Fibroblast of the aortic adventitia (primary cell): ENCODE measurements around the gene DUXB. TPM values are rescaled to one million over a fixed set of nuclear protein-coding genes. Genes with fewer than 3 reads are reported as not detected.
A peak's percentile ranks its signal among the peaks of the same experiment; 100 is the strongest.

Experiments used
- DNase-seq: peaks from one replicate; pipeline ENCODE4 v3.0.0-alpha.2; 2010; ENCODE audit warnings: low read depth
- H3K4me3 ChIP-seq: 2 replicates; pipeline ENCODE4 v1.5.1; 2011; ENCODE audit warnings: low read depth, mild to moderate bottlenecking, control low read depth, low read length, moderate library complexity
- total RNA-seq: library from RNA; depleted of rRNA; stranded (reverse); fragments of >200 nt; gene quantifications from 2 replicates; pipeline ENCODE4 v1.2.3, GENCODE V29; 2012; ENCODE audit warnings: low replicate concordance
- TF ChIP-seq, protein P1 (sequence below): IDR thresholded peaks from 2 replicates; pipeline ENCODE4 v1.5.1; 2011; ENCODE audit warnings: mild to moderate bottlenecking, low read length, control low read depth, inconsistent platforms; ENCODE audit not compliant: insufficient read depth

The DUXB gene
- total RNA-seq, 1 donor = not detected

GRCh38 chr16:75703306-75703705, 2.0 kb upstream of the DUXB start:
- TF ChIP-seq, protein P1, sequence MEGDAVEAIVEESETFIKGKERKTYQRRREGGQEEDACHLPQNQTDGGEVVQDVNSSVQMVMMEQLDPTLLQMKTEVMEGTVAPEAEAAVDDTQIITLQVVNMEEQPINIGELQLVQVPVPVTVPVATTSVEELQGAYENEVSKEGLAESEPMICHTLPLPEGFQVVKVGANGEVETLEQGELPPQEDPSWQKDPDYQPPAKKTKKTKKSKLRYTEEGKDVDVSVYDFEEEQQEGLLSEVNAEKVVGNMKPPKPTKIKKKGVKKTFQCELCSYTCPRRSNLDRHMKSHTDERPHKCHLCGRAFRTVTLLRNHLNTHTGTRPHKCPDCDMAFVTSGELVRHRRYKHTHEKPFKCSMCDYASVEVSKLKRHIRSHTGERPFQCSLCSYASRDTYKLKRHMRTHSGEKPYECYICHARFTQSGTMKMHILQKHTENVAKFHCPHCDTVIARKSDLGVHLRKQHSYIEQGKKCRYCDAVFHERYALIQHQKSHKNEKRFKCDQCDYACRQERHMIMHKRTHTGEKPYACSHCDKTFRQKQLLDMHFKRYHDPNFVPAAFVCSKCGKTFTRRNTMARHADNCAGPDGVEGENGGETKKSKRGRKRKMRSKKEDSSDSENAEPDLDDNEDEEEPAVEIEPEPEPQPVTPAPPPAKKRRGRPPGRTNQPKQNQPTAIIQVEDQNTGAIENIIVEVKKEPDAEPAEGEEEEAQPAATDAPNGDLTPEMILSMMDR = no peak
- H3K4me3 ChIP-seq = no peak overlapping the region
- DNase-seq = peak; percentile 22

GRCh38 chr16:75702242-75702641, 981 bp upstream of the DUXB start:
- TF ChIP-seq, protein P1 = no peak
- no peak for DNase-seq
- H3K4me3 ChIP-seq = no peak overlapping the region

GRCh38 chr16:75697571-75697970, 3.7 kb downstream of the DUXB start:
- DNase-seq = no peak
- TF ChIP-seq, protein P1 = no peak
- H3K4me3 ChIP-seq = no peak overlapping the region

- H3K4me3 ChIP-seq = no peak overlapping the region
- TF ChIP-seq, protein P1 = peak; percentile 17
- DNase-seq = peak; percentile 7
Observed at GRCh38 chr16:75695708-75696107, 5.6 kb downstream of the DUXB start.

DNA sequence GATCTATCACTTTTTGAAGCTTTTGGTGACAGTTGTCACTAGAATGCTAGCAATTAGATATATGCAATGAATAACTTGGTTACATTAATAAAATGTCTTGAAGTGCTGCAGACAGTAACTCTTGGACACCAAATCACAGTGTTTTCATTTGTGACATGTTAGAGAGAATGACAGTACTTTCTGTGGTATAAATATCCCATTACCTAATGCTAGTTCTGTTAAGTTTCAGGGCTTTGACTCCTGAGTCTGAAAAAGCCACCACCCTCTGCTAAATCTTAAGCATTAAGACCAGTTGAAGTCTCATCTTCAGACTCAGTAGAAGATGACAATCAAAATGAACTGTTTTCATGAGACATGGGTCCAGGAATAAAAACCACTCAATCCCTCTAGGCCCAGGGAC, 13.9 kb downstream of the DUXB start:
- TF ChIP-seq, protein P1 = no peak
- no peak for DNase-seq
- H3K4me3 ChIP-seq = no peak overlapping the region

- no peak overlapping the region for H3K4me3 ChIP-seq
- TF ChIP-seq, protein P1 = no peak
- DNase-seq = no peak
Observed at GRCh38 chr16:75682308-75682707, 19.0 kb downstream of the DUXB start.

DNA sequence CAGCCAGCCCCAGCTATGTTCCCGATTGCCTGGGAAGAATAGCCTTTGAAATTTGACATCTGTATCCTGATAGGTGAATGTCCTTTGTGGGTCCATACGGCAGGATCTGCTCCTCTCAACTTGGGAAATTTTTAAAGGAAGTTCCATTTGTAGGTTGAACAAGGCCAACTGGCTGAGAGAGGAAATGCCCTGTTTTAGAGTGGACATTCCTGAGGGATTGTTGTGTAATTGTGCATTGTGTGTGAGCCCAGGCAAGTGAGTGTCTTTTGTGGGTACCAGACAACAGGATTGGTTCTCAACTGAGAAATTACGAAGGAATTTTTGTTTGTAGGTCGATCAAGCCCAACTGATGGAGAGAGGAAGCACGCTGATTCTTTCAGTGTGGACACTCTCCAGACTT, 21.9 kb downstream of the DUXB start:
- TF ChIP-seq, protein P1 = no peak
- peak; percentile 11 for DNase-seq

More for the DNA sequence above, 21.9 kb downstream of the DUXB start:
- no peak overlapping the region for H3K4me3 ChIP-seq
